Right ventricle myocardium superior (tissue), 1 donor: ENCODE measurements around the gene GALNT12. TPM values are rescaled to one million over a fixed set of nuclear protein-coding genes. Genes with fewer than 3 reads are reported as not detected.

Experiments
- ATAC-seq: fragments of 200-7000 bp; cut with Tn5 transposase; one replicate; pipeline ENCODE4 v1.9.1; 2020; ENCODE audit warnings: mild to moderate bottlenecking; ENCODE audit not compliant: poor library complexity
- DNase-seq: peaks from one replicate; pipeline ENCODE4 v3.0.0-alpha.2; 2020
- intact Hi-C: fragments of 100-400 bp; cut with DNase I; formaldehyde crosslinking; loops from one replicate; pipeline ENCODE4 v1.11.2; 2022
- total RNA-seq: library from RNA; stranded (reverse); fragmentation: NEBNext Ultra II Directional; extraction: Animal tissue kit (Norgen Biotek cat#: 25700); gene quantifications from one replicate; pipeline ENCODE4 v1.2.1, GENCODE V29; 2021
- donor health status: DM: no; HTN: yes; CAD: no; lungs with severe emphysema.

GALNT12 gene
- total RNA-seq, 1 donor from 2014 or later = 0.43 TPM

- no peak for ATAC-seq
- DNase-seq = no peak
- intact Hi-C loops = loop anchor here (10.0 kb wide), 1 partner anchor 108 kb away; no protein-coding TSS in a partner anchor
Measured at GRCh38 chr9:98867103-98867428, 59.6 kb downstream of the GALNT12 start.

- intact Hi-C loops = loop anchor here (10.0 kb wide), 1 partner anchor 107 kb away; no protein-coding TSS in a partner anchor
- DNase-seq (peak; percentile 88), ATAC-seq (peak; percentile 80)
Measured at GRCh38 chr9:98867429-98868168, 60.1 kb downstream of the GALNT12 start.

- DNase-seq (no peak), ATAC-seq (no peak)
- intact Hi-C loops = loop anchor here (10.0 kb wide), 1 partner anchor 106 kb away; no protein-coding TSS in a partner anchor
Measured at GRCh38 chr9:98869078-98869745, 61.7 kb downstream of the GALNT12 start.

- intact Hi-C loops = loop anchor here (5.0 to 10.0 kb wide), 2 partner anchors 77 to 105 kb away; no protein-coding TSS in a partner anchor
- no peak for ATAC-seq
- no peak for DNase-seq
Measured at GRCh38 chr9:98869866-98870265, 62.4 kb downstream of the GALNT12 start.

- DNase-seq (no peak), ATAC-seq (no peak)
- intact Hi-C loops = loop anchor here (5.0 kb wide), 1 partner anchor 76 kb away; no protein-coding TSS in a partner anchor
Measured at GRCh38 chr9:98870782-98871557, 63.5 kb downstream of the GALNT12 start.

GRCh38 chr9:98871558-98872065 lies 64.1 kb downstream of the GALNT12 start:
- intact Hi-C loops = loop anchor here (5.0 kb wide), 1 partner anchor 76 kb away; no protein-coding TSS in a partner anchor
- DNase-seq = no peak
- no peak for ATAC-seq

- ATAC-seq (peak; percentile 67), DNase-seq (no peak)
- intact Hi-C loops = loop anchor here (5.0 kb wide), 1 partner anchor 74 kb away; no protein-coding TSS in a partner anchor
Measured at GRCh38 chr9:98873526-98873925, 66.1 kb downstream of the GALNT12 start.

- ATAC-seq (peak; percentile 89), DNase-seq (peak; percentile 82)
- intact Hi-C loops = loop anchor here (5.0 kb wide), 1 partner anchor 73 kb away; no protein-coding TSS in a partner anchor
Measured at GRCh38 chr9:98873951-98874371, 66.5 kb downstream of the GALNT12 start.

- no peak for DNase-seq
- ATAC-seq = no peak
- intact Hi-C loops = loop anchor here (5.0 kb wide), 1 partner anchor 73 kb away; no protein-coding TSS in a partner anchor
Measured at GRCh38 chr9:98874721-98875255, 67.3 kb downstream of the GALNT12 start.

GRCh38 chr9:98875536-98875935 lies 68.1 kb downstream of the GALNT12 start:
- intact Hi-C loops = no loop called here
- ATAC-seq (no peak), DNase-seq (no peak)

- no peak for ATAC-seq
- intact Hi-C loops = no loop called here
- no peak for DNase-seq
Measured at GRCh38 chr9:98877311-98877710, 69.8 kb downstream of the GALNT12 start.

- DNase-seq = no peak
- intact Hi-C loops = no loop called here
Measured at GRCh38 chr9:98879094-98879962, 71.9 kb downstream of the GALNT12 start.

GRCh38 chr9:98879963-98880310 lies 72.5 kb downstream of the GALNT12 start:
- ATAC-seq = peak; percentile 56
- intact Hi-C loops = no loop called here
- DNase-seq = no peak

More at GRCh38 chr9:98879094-98879962, 71.9 kb downstream of the GALNT12 start:
- peak; percentile 5 for ATAC-seq

GRCh38 chr9:98880311-98881015 lies 73.0 kb downstream of the GALNT12 start:
- peak; percentile 54 for DNase-seq
- ATAC-seq = peak; percentile 51
- intact Hi-C loops = no loop called here

GRCh38 chr9:98881356-98881755 lies 73.9 kb downstream of the GALNT12 start:
- no peak for DNase-seq
- intact Hi-C loops = no loop called here
- ATAC-seq = no peak

- DNase-seq (no peak), ATAC-seq (no peak)
- intact Hi-C loops = no loop called here
Measured at GRCh38 chr9:98881836-98882568, 74.5 kb downstream of the GALNT12 start.
